Stimulated activated CD4-positive, alpha-beta T cell treated with anti-CD3 and anti-CD28 coated beads, Interleukin-1b, Interleukin-23, amount 100 ng/mL, for 24 hours (primary cell): Measurements from ENCODE around the gene HCRTR1.

Experiments
- DNase-seq, 4 experiments: peaks; one replicate each; pipeline ENCODE4 v3.0.0-alpha.2; 2020; ENCODE audit warnings: low read depth in 4 of 4, low spot score in 1 of 4

The HCRTR1 gene

GRCh38 chr1:31666263-31666963 lies 48.9 kb downstream of the HCRTR1 start:
- DNase-seq: no peak

GRCh38 chr1:31667065-31667785 lies 49.7 kb downstream of the HCRTR1 start:
- DNase-seq: no peak

GRCh38 chr1:31668303-31668883 lies 50.9 kb downstream of the HCRTR1 start:
- DNase-seq: no peak

GRCh38 chr1:31669433-31669785 lies 51.9 kb downstream of the HCRTR1 start:
- no peak for DNase-seq

GRCh38 chr1:31669786-31670592 lies 52.5 kb downstream of the HCRTR1 start:
- DNase-seq: no peak

GRCh38 chr1:31670593-31670964 lies 53.1 kb downstream of the HCRTR1 start:
- no peak for DNase-seq

GRCh38 chr1:31671147-31671546 lies 53.7 kb downstream of the HCRTR1 start:
- no peak for DNase-seq

- no peak for DNase-seq
These were observed 54.2 kb downstream of the HCRTR1 start for GRCh38 chr1:31671561-31672201.

- no peak for DNase-seq
These were observed 55.5 kb downstream of the HCRTR1 start for GRCh38 chr1:31672986-31673385.

- no peak for DNase-seq
These were observed 55.9 kb downstream of the HCRTR1 start for GRCh38 chr1:31673433-31673832.

- no peak for DNase-seq
These were observed 57.1 kb downstream of the HCRTR1 start for GRCh38 chr1:31674626-31675025.

- no peak for DNase-seq
These were observed 57.7 kb downstream of the HCRTR1 start for GRCh38 chr1:31675161-31675560.

GRCh38 chr1:31675756-31676155 lies 58.3 kb downstream of the HCRTR1 start:
- DNase-seq: no peak
